Stimulated activated CD4-positive, alpha-beta T cell treated with anti-CD3 and anti-CD28 coated beads, Interleukin-1b, Interleukin-23, amount 100 ng/mL, for 1 hour (primary cell): ENCODE data around the gene TMEM203.
A peak's percentile ranks its signal among the peaks of the same experiment; 100 is the strongest.

Experiments used
- DNase-seq, 2 donors: peaks; one replicate each; pipeline ENCODE4 v3.0.0-alpha.2; 2020; ENCODE audit warnings: low read depth in 2 of 2

TMEM203 gene

GRCh38 chr9:137230705-137231371 is 25.4 kb upstream of the TMEM203 start, which contains the start of gene SLC34A3:
SLC34A3 (plus strand) TSS chr9:137230901; CDS start chr9:137231703, 802 bp downstream.
- no peak for DNase-seq

- DNase-seq = no peak
Observed at GRCh38 chr9:137229903-137230704, 24.7 kb upstream of the TMEM203 start.

GRCh38 chr9:137228968-137229896 is 23.8 kb upstream of the TMEM203 start:
- DNase-seq = no peak

- DNase-seq = no peak
Observed at GRCh38 chr9:137228506-137228967, 23.1 kb upstream of the TMEM203 start.

GRCh38 chr9:137227853-137228505 is 22.5 kb upstream of the TMEM203 start:
- DNase-seq = no peak

GRCh38 chr9:137227054-137227852 is 21.8 kb upstream of the TMEM203 start, which contains the start of gene RNF224:
RNF224 (plus strand) TSS chr9:137227502; CDS start chr9:137228336, 834 bp downstream.
- peak; percentile 59 to 70 for DNase-seq

GRCh38 chr9:137226338-137227053 is 21.0 kb upstream of the TMEM203 start:
- DNase-seq = no peak

GRCh38 chr9:137225699-137226331 is 20.4 kb upstream of the TMEM203 start:
- DNase-seq = no peak

- no peak for DNase-seq
Observed at GRCh38 chr9:137224830-137225694, 19.6 kb upstream of the TMEM203 start, which contains the start of gene CYSRT1. CYSRT1 (plus strand) TSS chr9:137225174; CDS start chr9:137225622, 448 bp downstream.

- DNase-seq = peak; percentile 98 to 99
Observed at GRCh38 chr9:137223078-137223970, 17.9 kb upstream of the TMEM203 start.

- DNase-seq = no peak
Observed at GRCh38 chr9:137222190-137223077, 17.0 kb upstream of the TMEM203 start, which contains the start of gene RNF208. RNF208 (minus strand) TSS chr9:137222240; CDS start chr9:137221212, 1,028 bp downstream.

GRCh38 chr9:137221506-137222111 is 16.2 kb upstream of the TMEM203 start:
- DNase-seq = no peak

- DNase-seq = no peak
Observed at GRCh38 chr9:137221095-137221505, 15.7 kb upstream of the TMEM203 start.

GRCh38 chr9:137220317-137221094 is 15.1 kb upstream of the TMEM203 start:
- DNase-seq = no peak
